K562 (cell line): Measurements from ENCODE around the gene GIT2. TPM values are rescaled to one million over a fixed set of nuclear protein-coding genes. Genes with fewer than 3 reads are reported as not detected.

Experiments
- ATAC-seq: fragments of 200-7000 bp; cut with Tn5 transposase; 3 replicates; pipeline ENCODE4 v1.9.1; 2020; ENCODE audit warnings: moderate library complexity
- BruUV-seq: library from RNA; stranded (reverse); fragments of 400-500 nt; replicated peaks from 2 replicates; lab custom pipeline; 2021; lab: Mats Ljungman, UMichigan
- CTCF ChIA-PET: fragments of 300-600 bp; formaldehyde crosslinking; extraction: SDS; loops from one replicate; lab custom pipeline; 2021; ENCODE audit warnings: low intra/inter-chr PET ratio; lab: Yijun Ruan, JAX
- POLR2A ChIA-PET: fragments of 300-600, 350-650 bp; sonication (Branson Sonifier 250); formaldehyde crosslinking; extraction: SDS; loops from one replicate; lab custom pipeline; 2021; ENCODE audit warnings: antibody characterized with exemption, inconsistent platforms; lab: Yijun Ruan, JAX
- DNase-seq, 4 experiments: peaks; one replicate each; pipeline versions ENCODE4 v3.0.0 to v3.0.0-alpha.2; 2011 to 2018; ENCODE audit warnings: low spot score in 3 of 4, mixed read lengths in 3 of 4; ENCODE audit errors: extremely low read depth in 1 of 4
- FAIRE-seq: peaks from 2 replicates; lab custom pipeline; 2011; peaks lifted over from hg19 to GRCh38; lab: Jason Lieb, UNC
- H2AFZ ChIP-seq: 2 replicates; pipeline ENCODE4 v1.6.0; 2011; ENCODE audit warnings: low read depth, low read length, control low read depth, inconsistent platforms
- H3K27ac ChIP-seq: fragments of 200-600 bp; 3 replicates; pipeline ENCODE4 v1.8.0; 2011; ENCODE audit warnings: low read depth, mild to moderate bottlenecking, control low read depth, inconsistent platforms, low read length, moderate library complexity, mixed read lengths; ENCODE audit errors: extremely low read depth
- H3K27me3 ChIP-seq, 2 experiments: fragments of 300-600 bp in 1 of 2; 2 replicates in 1 of 2; 3 replicates in 1 of 2; pipeline versions ENCODE4 v1.6.0 to v1.8.0; 2011; ENCODE audit warnings: inconsistent platforms in 2 of 2, low read length in 2 of 2, mild to moderate bottlenecking in 1 of 2, mixed read lengths in 1 of 2, moderate library complexity in 1 of 2; ENCODE audit not compliant: control insufficient read depth in 2 of 2, insufficient read depth in 2 of 2
- H3K36me3 ChIP-seq: fragments of 300-600 bp; 3 replicates; pipeline ENCODE4 v1.8.0; 2011; ENCODE audit warnings: mild to moderate bottlenecking, low read length, inconsistent platforms; ENCODE audit not compliant: control insufficient read depth, insufficient read depth
- H3K4me1 ChIP-seq, 2 experiments: fragments of 200-600 bp in 1 of 2; replicated peaks in 1 of 2; 2 replicates in 1 of 2; 3 replicates in 1 of 2; pipeline versions ENCODE4 v1.5.1 to v1.8.0; 2011; ENCODE audit warnings: inconsistent platforms in 2 of 2, low read length in 2 of 2, mild to moderate bottlenecking in 1 of 2, mixed read lengths in 1 of 2, moderate library complexity in 1 of 2; ENCODE audit not compliant: control insufficient read depth in 2 of 2, insufficient read depth in 2 of 2
- H3K4me2 ChIP-seq: 2 replicates; pipeline ENCODE4 v1.6.1; 2011; ENCODE audit warnings: low read length, control low read depth, inconsistent platforms, mixed read lengths; ENCODE audit not compliant: insufficient read depth
- H3K4me3 ChIP-seq: fragments of 200-600 bp; sonication (generic), shearing (Covaris generic); 2 replicates; pipeline ENCODE4 v1.5.1; 2016; ENCODE audit warnings: control low read depth, inconsistent platforms
- H3K79me2 ChIP-seq: fragments of 200-600 bp; 3 replicates; pipeline ENCODE4 v1.8.0; 2011; ENCODE audit warnings: low read length, inconsistent platforms; ENCODE audit not compliant: control insufficient read depth, insufficient read depth
- H3K9ac ChIP-seq, 2 experiments: 2 replicates each; pipeline versions ENCODE4 v1.6.0 to v1.6.1; 2011; ENCODE audit warnings: low read depth in 2 of 2, low read length in 2 of 2, control low read depth in 1 of 2, inconsistent platforms in 1 of 2, mild to moderate bottlenecking in 1 of 2, mixed read lengths in 1 of 2; ENCODE audit not compliant: insufficient read depth in 1 of 2
- H3K9me1 ChIP-seq: one replicate; pipeline ENCODE4 v1.6.0; 2011; ENCODE audit warnings: inconsistent platforms, mild to moderate bottlenecking, low read length, moderate library complexity; ENCODE audit not compliant: control insufficient read depth, insufficient read depth
- H3K9me3 ChIP-seq: replicated peaks from 2 replicates; pipeline ENCODE4 v1.5.1; 2011; ENCODE audit warnings: low read depth, low read length, inconsistent platforms; ENCODE audit not compliant: control insufficient read depth, insufficient read depth
- H4K20me1 ChIP-seq: replicated peaks from 2 replicates; pipeline ENCODE4 v1.6.1; 2011; ENCODE audit warnings: low read length, inconsistent platforms, mixed read lengths; ENCODE audit not compliant: control insufficient read depth, insufficient read depth
- E2F8 ChIP-seq: fragments of 450-650 bp; IDR thresholded peaks from 2 replicates; pipeline ENCODE4 v1.7.1; 2018; ENCODE audit warnings: mild to moderate bottlenecking, low read depth; ENCODE audit not compliant: partially characterized antibody
- HDAC6 ChIP-seq: IDR thresholded peaks from 2 replicates; pipeline ENCODE4 v1.6.1; 2012; ENCODE audit warnings: low read depth, mild to moderate bottlenecking, control low read depth, inconsistent platforms, low read length, moderate library complexity
- HES1 ChIP-seq: fragments of 450-650 bp; IDR thresholded peaks from 2 replicates; pipeline ENCODE4 v1.6.1; 2016; ENCODE audit warnings: low read depth, mild to moderate bottlenecking, moderate library complexity
- MLLT1 ChIP-seq, 2 experiments: fragments of 450-650 bp; IDR thresholded peaks; 2 replicates each; pipeline ENCODE4 v1.6.1; 2016
- NR2F6 ChIP-seq: fragments of 450-650 bp; formaldehyde crosslinking; IDR thresholded peaks from 2 replicates; pipeline ENCODE4 v1.4.0; 2020; ENCODE audit warnings: mild to moderate bottlenecking
- NR4A1 ChIP-seq, 2 experiments: fragments of 250-450 bp in 1 of 2; fragments of 450-650 bp in 1 of 2; sonication (Bioruptor Pico) in 1 of 2; IDR thresholded peaks; 2 replicates each; pipeline versions ENCODE4 v1.4.0 to v1.6.1; 2016 to 2020; ENCODE audit warnings: mild to moderate bottlenecking in 2 of 2, missing compliant biosample characterization in 1 of 2, missing genetic modification characterization in 1 of 2, moderate library complexity in 1 of 2
- SLC30A9 ChIP-seq: fragments of 250-450 bp; sonication (Bioruptor Pico); IDR thresholded peaks from 2 replicates; pipeline ENCODE4 v1.8.0; 2022; ENCODE audit warnings: mild to moderate bottlenecking, moderate library complexity
- TAF15 ChIP-seq: fragments of 200-400 bp; formaldehyde crosslinking; IDR thresholded peaks from 2 replicates; pipeline ENCODE4 v1.6.1; 2017; ENCODE audit warnings: mild to moderate bottlenecking, low read depth, low read length, moderate library complexity
- THRAP3 ChIP-seq: fragments of 450-650 bp; IDR thresholded peaks from 2 replicates; pipeline ENCODE4 v1.6.1; 2016; ENCODE audit warnings: mild to moderate bottlenecking, inconsistent platforms, borderline replicate concordance
- ZKSCAN8 ChIP-seq: fragments of 200-800 bp; sonication (Bioruptor generic); IDR thresholded peaks from 2 replicates; pipeline ENCODE4 v1.6.1; 2016; ENCODE audit warnings: missing genetic modification characterization, missing compliant biosample characterization
- ZNF143 ChIP-seq: sonication (generic); formaldehyde crosslinking; IDR thresholded peaks from 2 replicates; pipeline ENCODE4 v1.9.0; 2022; ENCODE audit warnings: mild to moderate bottlenecking, missing genetic modification reagents
- ZNF232 ChIP-seq: sonication (generic); formaldehyde crosslinking; IDR thresholded peaks from 2 replicates; pipeline ENCODE4 v1.8.0; 2022; ENCODE audit warnings: mild to moderate bottlenecking, missing genetic modification reagents
- ZNF3 ChIP-seq: fragments of 250-450 bp; sonication (Bioruptor Pico); IDR thresholded peaks from 2 replicates; pipeline ENCODE4 v1.5.0; 2021; ENCODE audit warnings: mild to moderate bottlenecking, moderate library complexity
- ZNF589 ChIP-seq: fragments of 200-800 bp; sonication (Bioruptor generic); IDR thresholded peaks from 2 replicates; pipeline ENCODE4 v1.6.1; 2016; ENCODE audit warnings: low read depth, missing genetic modification characterization, missing compliant biosample characterization
- ZNF644 ChIP-seq: fragments of 200-800 bp; sonication (Bioruptor generic); IDR thresholded peaks from 2 replicates; pipeline ENCODE4 v1.6.1; 2016; ENCODE audit warnings: low read depth, missing genetic modification characterization, missing compliant biosample characterization
- WGBS: fragments of 100-300 bp; shearing (Covaris generic); methylation state at CpG from one replicate; pipeline ENCODE4 v1.1.6; 2016; ENCODE audit warnings: low coverage, mixed read lengths; ENCODE audit not compliant: insufficient coverage; ENCODE audit errors: missing lambda C conversion rate; 5-methylcytosine and 5-hydroxymethylcytosine counted together
- in situ Hi-C: fragments of 300-500 bp; cut with MboI; formaldehyde crosslinking; loops from 4 replicates; pipeline ENCODE4 v1.15.0; 2018; ENCODE audit warnings: inconsistent platforms, mixed read lengths
- intact Hi-C: fragments of 100-400 bp; cut with micrococcal nuclease; formaldehyde crosslinking; loops from 2 replicates; pipeline ENCODE4 v1.14.2; 2022
- polyA plus RNA-seq, 8 experiments: library from polyadenylated mRNA; depleted of rRNA in 4 of 8; stranded (reverse) in 5 of 8; unstranded in 3 of 8; fragments of >200 nt; fragmentation: Nextera tagmentation in 2 of 8; fragmentation: Illumina TruSeq in 1 of 8; extraction: Ambion mirVana in 2 of 8; extraction: Trizol in 1 of 8; gene quantifications; 2 replicates each; pipeline versions ENCODE4 v1.2.1 to v1.2.3, GENCODE V29; 2011 to 2014; ENCODE audit warnings: inconsistent platforms in 1 of 8, missing spikeins in 1 of 8
- total RNA-seq, 7 experiments: library from RNA; depleted of rRNA in 6 of 7; stranded (reverse); fragments of >200 nt in 6 of 7; fragmentation: Illumina TruSeq in 2 of 7; extraction: Trizol in 2 of 7; gene quantifications; 2 replicates each; pipeline versions ENCODE4 v1.2.1 to v1.2.3, GENCODE V29; 2011 to 2021; ENCODE audit warnings: low replicate concordance in 1 of 7

GIT2 gene
- total and polyA plus RNA-seq, 9 of the 15 experiments (the other 6 are each of a cell fraction or from before 2014, with no cell fraction given), result 4.0 to 30.4 (median 23.5) TPM

GRCh38 chr12:109953656-109954055, 42.5 kb downstream of the GIT2 start:
- TF ChIP-seq SLC30A9 (CRISPR knock-in tag) (no peak), E2F8 (no peak), ZKSCAN8 (CRISPR knock-in tag) (no peak), ZNF589 (CRISPR knock-in tag) (no peak), NR4A1 (CRISPR knock-in tag; IDR thresholded peaks at IDR 0.05) (no peak), NR4A1 (tag; IDR thresholded peaks at IDR 0.05) (no peak), ZNF232 (CRISPR knock-in tag) (no peak), ZNF3 (CRISPR knock-in tag) (no peak), HDAC6 (no peak), HES1 (no peak), ZNF143 (CRISPR knock-in tag) (no peak), THRAP3 (no peak), TAF15 (no peak), MLLT1 (IDR thresholded peaks at IDR 0.05) (no peak), ZNF644 (tag) (no peak), NR2F6 (no peak)
- ATAC-seq, result no peak
- Histone ChIP-seq H3K4me2 (no peak overlapping the region), H4K20me1 (no peaks in the 10 kb centered on the region), H3K9me3 (no peaks in the 10 kb centered on the region), H3K79me2 (no peaks in the 10 kb centered on the region), H2AFZ (no peak overlapping the region), H3K9ac (no peak overlapping the region), H3K9me1 (no peaks in the 10 kb centered on the region), H3K4me1 (no peaks in the 10 kb centered on the region), H3K27me3 (no peaks in the 10 kb centered on the region), H3K4me3 (no peak overlapping the region), H3K27ac (no peak overlapping the region), H3K36me3 (peaks cover 50% of the 10 kb centered on the region)
- in situ Hi-C loops (no loop called here), intact Hi-C loops (no loop called here)
- POLR2A ChIA-PET, result no interaction called here
- FAIRE-seq, result no peak
- no peak for DNase-seq
- no TSS peak for BruUV-seq
- CTCF ChIA-PET, result no interaction called here
- 83% methylated on average over 5 of the region's 5 CpGs for WGBS
